Pancreas (tissue), 10 donors: ENCODE results near the gene TMEM59. TPM values are rescaled to one million over a fixed set of nuclear protein-coding genes. Genes with fewer than 3 reads are reported as not detected.
"Not testable (repeated sequence)": the region's sequence is repeated elsewhere in the genome, so short reads cannot be mapped to it uniquely, and the experiment has no call there.

ENCODE experiments used
- ATAC-seq, 4 donors: fragments of 200-7000 bp; cut with Tn5 transposase; one replicate each; pipeline versions ENCODE4 v1.8.0 to v1.9.1; 2020; ENCODE audit warnings: mild to moderate bottlenecking in 4 of 4, moderate library complexity in 4 of 4
- DNase-seq, 6 donors: peaks; one replicate each; pipeline ENCODE4 v3.0.0-alpha.2; 2020
- FAIRE-seq: peaks from 2 replicates; lab custom pipeline; 2012; peaks lifted over from hg19 to GRCh38; lab: Jason Lieb, UNC
- H3K27ac ChIP-seq, 4 donors: fragments of 200-600 bp; sonication (generic); 1 replicate in 3 of 4; 2 replicates in 1 of 4; pipeline versions ENCODE4 v1.5.0 to v1.8.0; 2020
- H3K27me3 ChIP-seq, 4 donors: fragments of 200-600 bp; one replicate each; pipeline ENCODE4 v1.8.0; 2021
- H3K36me3 ChIP-seq, 3 donors: fragments of 200-600 bp; sonication (generic) in 1 of 3; one replicate each; pipeline versions ENCODE4 v1.5.0 to v1.8.0; 2020 to 2021
- H3K4me1 ChIP-seq, 3 donors: fragments of 200-600 bp; one replicate each; pipeline ENCODE4 v1.8.0; 2021
- H3K4me3 ChIP-seq, 4 donors: fragments of 200-600 bp; sonication (generic) in 2 of 4; one replicate each; pipeline versions ENCODE4 v1.5.0 to v1.8.0; 2020 to 2021
- H3K9me3 ChIP-seq, 4 donors: fragments of 200-600 bp; one replicate each; pipeline ENCODE4 v1.8.0; 2021
- WGBS, 2 donors: extraction: QIAGEN DNeasy Blood & Tissue Kit; methylation state at CpG; one replicate each; pipeline ENCODE4 v1.1.7; 2013; 5-methylcytosine and 5-hydroxymethylcytosine counted together
- intact Hi-C, 3 donors: fragments of 100-400 bp; cut with DNase I; formaldehyde crosslinking; loops; one replicate each; pipeline versions ENCODE4 v1.11.1 to v1.14.2; 2022
- polyA plus RNA-seq, 2 donors: library from polyadenylated mRNA; stranded (reverse); fragments of 200-250 nt; gene quantifications; one replicate each; pipeline ENCODE4 v1.2.3, GENCODE V29; 2013
- total RNA-seq, 6 donors: library from RNA; stranded (reverse); fragmentation: NEBNext Ultra II Directional in 4 of 6; extraction: Animal tissue kit (Norgen Biotek cat#: 25700) in 4 of 6; gene quantifications; one replicate each; pipeline versions ENCODE4 v1.2.1 to v1.2.4, GENCODE V29; 2021 to 2023
- TF ChIP-seq, protein P1 (sequence below), 4 donors: fragments of 200-600 bp; sonication (generic) in 3 of 4; IDR thresholded peaks; one replicate each; pipeline versions ENCODE4 v1.5.0 to v1.8.0; 2021; ENCODE audit warnings: antibody characterized with exemption in 4 of 4
- donor health status: healthy with polysubstance abuse.
- donor health status: DM: no; HTN: no; CAD: no; lungs with moderate emphysema.
- donor health status: DM: no; HTN: no; CAD: no.
- donor health status: control.
- donor health status: control.
- donor health status: Bipolar disorder and iron deficiency.
- donor health status: DM: yes; HTN: yes; CAD: no.
- donor health status: DM: no; HTN: no; CAD: no.
- donor health status: DM: no; HTN: no; CAD: no.
- donor health status: DM: yes; HTN: yes; CAD: no.

The TMEM59 gene
- total and polyA plus RNA-seq, 8 donors = 59.9 to 316 (median 232) TPM

DNA sequence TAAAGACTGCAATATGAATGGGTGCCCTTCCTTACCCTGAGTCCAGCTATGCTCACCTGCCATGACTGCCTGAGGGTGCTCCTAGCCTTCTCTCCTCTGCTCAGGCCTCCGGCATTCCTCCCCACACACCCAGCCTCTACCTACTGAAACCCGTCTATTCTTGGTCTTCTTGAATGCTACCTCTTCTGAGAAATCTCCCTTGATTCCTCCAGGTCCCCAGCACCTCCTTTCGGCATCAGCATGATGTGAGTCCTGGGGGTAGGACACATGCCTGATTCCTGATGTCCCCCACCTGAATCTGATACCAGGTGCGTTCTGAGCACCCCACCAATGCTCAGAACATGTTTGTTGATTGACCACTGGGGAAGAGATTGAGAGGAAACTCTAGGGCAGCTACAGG is 43.6 kb downstream of the TMEM59 start:
- Histone ChIP-seq H3K4me3 (no peak overlapping the region), H3K36me3 (no peaks in the 10 kb centered on the region), H3K27ac (no peak overlapping the region), H3K27me3 (no peaks in the 10 kb centered on the region), H3K4me1 (no peaks in the 10 kb centered on the region), H3K9me3 (no peaks in the 10 kb centered on the region)
- TF ChIP-seq, protein P1, sequence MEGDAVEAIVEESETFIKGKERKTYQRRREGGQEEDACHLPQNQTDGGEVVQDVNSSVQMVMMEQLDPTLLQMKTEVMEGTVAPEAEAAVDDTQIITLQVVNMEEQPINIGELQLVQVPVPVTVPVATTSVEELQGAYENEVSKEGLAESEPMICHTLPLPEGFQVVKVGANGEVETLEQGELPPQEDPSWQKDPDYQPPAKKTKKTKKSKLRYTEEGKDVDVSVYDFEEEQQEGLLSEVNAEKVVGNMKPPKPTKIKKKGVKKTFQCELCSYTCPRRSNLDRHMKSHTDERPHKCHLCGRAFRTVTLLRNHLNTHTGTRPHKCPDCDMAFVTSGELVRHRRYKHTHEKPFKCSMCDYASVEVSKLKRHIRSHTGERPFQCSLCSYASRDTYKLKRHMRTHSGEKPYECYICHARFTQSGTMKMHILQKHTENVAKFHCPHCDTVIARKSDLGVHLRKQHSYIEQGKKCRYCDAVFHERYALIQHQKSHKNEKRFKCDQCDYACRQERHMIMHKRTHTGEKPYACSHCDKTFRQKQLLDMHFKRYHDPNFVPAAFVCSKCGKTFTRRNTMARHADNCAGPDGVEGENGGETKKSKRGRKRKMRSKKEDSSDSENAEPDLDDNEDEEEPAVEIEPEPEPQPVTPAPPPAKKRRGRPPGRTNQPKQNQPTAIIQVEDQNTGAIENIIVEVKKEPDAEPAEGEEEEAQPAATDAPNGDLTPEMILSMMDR (IDR thresholded peaks at IDR 0.05) = no peak
- ATAC-seq (no peak), DNase-seq (no peak), FAIRE-seq (no peak)
- intact Hi-C loops = no loop called here
- WGBS, 2 donors = 72 to 76% methylated on average over 4 of the region's 4 CpGs

GRCh38 chr1:54008876-54009275 is 44.1 kb downstream of the TMEM59 start:
- Histone ChIP-seq H3K4me3 (no peak overlapping the region), H3K27ac (no peak overlapping the region), H3K27me3 (no peaks in the 10 kb centered on the region), H3K4me1 (no peaks in the 10 kb centered on the region), H3K36me3 (no peaks in the 10 kb centered on the region), H3K9me3 (no peaks in the 10 kb centered on the region)
- no peak for ATAC-seq
- DNase-seq = no peak
- TF ChIP-seq, protein P1 (IDR thresholded peaks at IDR 0.05) = no peak
- intact Hi-C loops = no loop called here
- whole genome bisulfite sequencing, 2 donors = 57 to 58% methylated on average over 13 of the region's 13 CpGs
- no peak for FAIRE-seq

- DNase-seq (no peak), FAIRE-seq (no peak), ATAC-seq (no peak)
- Histone ChIP-seq H3K9me3 (no peaks in the 10 kb centered on the region), H3K4me3 (no peak overlapping the region), H3K27ac (no peak overlapping the region), H3K27me3 (no peaks in the 10 kb centered on the region), H3K36me3 (no peaks in the 10 kb centered on the region), H3K4me1 (no peaks in the 10 kb centered on the region)
- 72 to 84% methylated on average over 4 of the region's 4 CpGs for WGBS, 2 donors
- TF ChIP-seq, protein P1 (IDR thresholded peaks at IDR 0.05) = no peak
- intact Hi-C loops = no loop called here
Measured at GRCh38 chr1:54007613-54008012, 45.4 kb downstream of the TMEM59 start.

- Histone ChIP-seq H3K36me3 (no peaks in the 10 kb centered on the region), H3K4me1 (no peaks in the 10 kb centered on the region), H3K27ac (no peak overlapping the region), H3K4me3 (no peak overlapping the region), H3K9me3 (no peaks in the 10 kb centered on the region), H3K27me3 (no peaks in the 10 kb centered on the region)
- TF ChIP-seq, protein P1 (IDR thresholded peaks at IDR 0.05) = no peak
- ATAC-seq (no peak), FAIRE-seq (no peak), DNase-seq (no peak)
- intact Hi-C loops = no loop called here
- WGBS, 2 donors = 63 to 69% methylated on average over 4 of the region's 4 CpGs
Measured at GRCh38 chr1:54006508-54006907, 46.5 kb downstream of the TMEM59 start.

GRCh38 chr1:54004481-54005049 is 48.4 kb downstream of the TMEM59 start:
- H3K9me3 ChIP-seq = no peaks in the 10 kb centered on the region

GRCh38 chr1:54003750-54004480 is 49.1 kb downstream of the TMEM59 start:
- H3K9me3 ChIP-seq, H3K4me3 ChIP-seq, H3K27ac ChIP-seq, H3K36me3 ChIP-seq, ATAC-seq, FAIRE-seq, H3K4me1 ChIP-seq, DNase-seq, H3K27me3 ChIP-seq, intact Hi-C loops: not testable (repeated sequence)
- 93 to 96% methylated on average over 18 to 19 of the region's 19 CpGs for WGBS, 2 donors

More at GRCh38 chr1:54004481-54005049, 48.4 kb downstream of the TMEM59 start:
- TF ChIP-seq, protein P1 (IDR thresholded peaks at IDR 0.05) = no peak
- Histone ChIP-seq H3K36me3 (no peaks in the 10 kb centered on the region), H3K27me3 (no peaks in the 10 kb centered on the region), H3K4me3 (no peak overlapping the region), H3K27ac (no peak overlapping the region), H3K4me1 (no peaks in the 10 kb centered on the region)
- FAIRE-seq = no peak
- DNase-seq = no peak
- intact Hi-C loops = no loop called here
- no peak for ATAC-seq
- WGBS, 2 donors = 95 to 97% methylated on average over 27 of the region's 27 CpGs
